Ishikawa (cell line): Measurements from ENCODE around the gene PDE4D.

Experiments
- RAD21 ChIP-seq: IDR thresholded peaks from 2 replicates; pipeline ENCODE4 v1.6.1; 2012; ENCODE audit warnings: low read depth
- REST ChIP-seq: IDR thresholded peaks from 2 replicates; pipeline ENCODE4 v1.6.1; 2012; ENCODE audit warnings: low read depth, mild to moderate bottlenecking

DNA sequence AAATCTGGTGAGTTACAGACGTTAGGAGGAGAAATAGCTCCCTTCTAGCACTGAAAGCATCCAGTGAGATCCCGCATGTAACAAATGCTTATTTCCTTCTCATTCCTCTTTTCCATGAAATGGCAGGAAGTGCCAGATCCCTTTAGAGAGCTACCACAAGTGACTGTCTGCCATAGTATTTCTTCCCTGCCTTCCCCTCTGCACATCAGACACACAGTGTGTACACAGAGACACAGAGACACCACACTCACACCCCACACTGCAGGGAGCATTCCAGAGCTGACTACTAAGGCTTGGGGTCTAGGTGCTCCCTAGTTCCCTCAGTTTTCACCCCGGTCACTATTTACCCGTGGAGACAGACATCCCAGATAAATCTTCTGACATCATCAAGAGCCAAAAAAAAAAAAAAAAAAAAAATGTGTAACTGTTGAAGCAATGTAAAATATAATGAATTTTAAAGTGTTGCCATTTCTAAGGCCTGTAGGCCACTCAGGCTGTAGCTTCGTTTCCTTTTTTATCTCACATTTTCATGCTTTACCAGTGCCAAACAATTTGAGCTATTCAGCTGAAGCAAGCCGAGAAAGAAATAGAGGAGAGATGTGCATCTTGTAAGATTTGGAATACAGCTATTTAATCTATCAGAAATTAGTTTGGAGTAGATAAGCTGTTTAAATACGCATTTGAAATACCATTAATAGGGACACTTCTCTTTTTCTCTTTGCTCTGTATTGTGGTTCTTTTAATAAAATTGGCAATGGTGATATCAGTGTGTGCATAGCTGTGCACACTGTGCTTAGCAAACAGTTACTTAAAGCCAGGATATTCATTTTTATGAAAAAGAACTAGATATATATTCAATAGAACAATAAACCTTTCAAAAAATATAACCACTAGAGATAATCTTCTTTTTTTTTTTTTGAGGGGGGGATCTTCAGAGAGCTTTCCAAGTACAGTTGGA is 405.5 kb downstream of the PDE4D start:
- TF ChIP-seq RAD21 (no peak), REST (no peak)
